ENCODE data around the gene DPF3.

Gene DPF3

DNA sequence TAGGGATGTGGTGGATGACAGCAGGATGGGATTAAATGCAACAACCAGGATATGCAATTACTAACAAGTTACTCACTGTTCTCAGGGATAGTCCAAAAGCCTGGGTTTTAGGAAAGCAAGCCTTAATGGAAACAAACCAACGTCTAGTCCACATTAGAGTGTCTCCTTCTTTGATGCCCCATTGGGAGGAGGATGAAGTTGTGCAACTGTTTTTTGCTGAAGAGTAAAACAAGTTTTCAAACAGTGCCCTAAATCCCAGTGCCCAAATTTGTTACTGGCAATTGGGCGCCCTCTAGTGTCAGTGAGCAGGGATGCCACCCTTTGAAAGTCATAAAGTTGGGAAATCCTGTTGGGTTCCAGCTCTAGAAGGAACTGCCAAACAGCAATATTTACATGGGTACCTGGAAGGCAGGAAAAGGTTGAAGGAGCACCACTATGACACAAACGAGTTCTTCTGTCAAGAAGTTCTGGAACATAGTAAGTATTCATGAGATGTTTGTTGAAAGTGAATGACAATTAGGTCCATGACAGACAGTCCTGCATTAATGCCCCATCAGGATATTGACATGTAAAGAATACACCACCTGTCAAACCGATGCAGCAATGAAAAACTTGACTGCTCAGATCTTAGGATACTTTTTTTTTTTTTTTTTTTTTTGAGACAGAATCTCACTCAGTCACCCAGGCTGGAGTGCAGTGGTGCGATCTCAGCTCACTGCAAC, 11.1 kb upstream of the DPF3 start:
- peak; percentile 54 for DNase-seq (ENCODE audit: low read depth)

DNA sequence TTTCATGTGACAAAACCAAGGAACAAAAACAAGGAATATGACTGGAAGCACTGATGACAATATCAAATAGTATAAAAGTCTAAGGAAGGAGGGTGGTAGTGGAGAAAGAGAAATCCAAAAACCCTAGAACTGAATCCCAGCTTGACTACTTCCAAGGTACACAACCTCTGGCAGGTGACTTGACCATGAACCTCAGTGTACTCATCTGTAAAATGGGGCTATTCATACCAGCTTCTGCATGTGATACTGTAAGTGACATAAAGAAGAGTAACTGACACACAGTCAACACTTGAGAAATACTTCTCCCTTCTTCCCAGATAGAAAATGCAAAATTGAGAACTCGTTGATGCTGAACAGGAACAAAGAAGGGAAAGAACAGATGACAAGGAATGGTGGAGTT, 10.3 kb upstream of the DPF3 start:
- DNase-seq (ENCODE audit: low read depth) = no peak

DNA sequence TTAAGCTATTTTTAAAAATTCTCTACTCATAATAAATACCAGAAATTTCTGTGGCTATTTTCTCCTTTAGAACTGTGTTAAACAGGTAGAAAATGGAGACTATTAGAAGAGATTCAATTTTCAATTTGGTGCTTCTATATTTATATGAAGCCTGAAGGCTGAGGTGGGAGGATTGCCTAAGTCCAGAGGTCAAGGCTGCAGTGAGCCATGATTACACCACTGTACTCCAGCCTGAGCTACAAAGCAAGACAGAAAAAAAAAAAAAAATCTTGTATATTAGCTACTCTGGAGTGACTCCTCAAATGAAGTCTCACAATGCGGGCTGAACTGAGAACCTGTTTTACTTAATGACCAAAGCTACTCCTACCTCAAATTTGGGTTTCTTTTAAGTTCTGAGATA, 9.8 kb upstream of the DPF3 start:
- DNase-seq (ENCODE audit: low read depth) = no peak

DNA sequence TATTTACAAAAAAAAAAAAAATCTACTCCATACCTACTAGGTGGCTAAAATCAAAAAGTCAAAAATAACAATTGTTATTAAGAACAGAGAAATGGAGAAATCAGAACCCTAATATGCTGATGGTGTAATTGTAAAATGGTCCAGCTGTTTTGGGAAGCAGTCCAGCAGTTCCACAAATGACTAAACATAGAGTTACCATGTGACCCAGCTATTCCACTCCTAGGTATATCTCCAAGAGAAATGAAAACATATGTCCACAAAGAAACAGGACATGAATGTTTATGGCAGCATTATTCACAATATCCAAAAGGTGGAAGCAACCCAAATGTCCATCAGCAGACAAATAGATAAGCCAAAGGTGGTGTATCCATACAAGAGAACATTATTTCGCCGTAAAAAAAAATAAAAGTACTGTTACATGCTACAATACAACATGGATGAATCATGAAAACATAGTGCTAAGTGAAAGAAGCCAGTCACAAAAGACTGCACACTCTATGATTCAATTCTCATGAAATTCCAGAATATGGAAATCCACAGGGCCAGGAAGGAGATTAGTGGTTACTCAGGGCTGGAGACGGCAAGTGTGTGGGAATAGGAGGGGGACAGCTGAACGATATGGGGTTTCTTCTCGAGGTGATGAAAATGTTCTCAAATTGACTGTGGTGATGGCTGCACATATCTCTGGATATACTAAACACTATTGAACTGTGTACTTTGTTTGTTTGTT, 9.1 kb upstream of the DPF3 start:
- DNase-seq (ENCODE audit: low read depth) = no peak

DNA sequence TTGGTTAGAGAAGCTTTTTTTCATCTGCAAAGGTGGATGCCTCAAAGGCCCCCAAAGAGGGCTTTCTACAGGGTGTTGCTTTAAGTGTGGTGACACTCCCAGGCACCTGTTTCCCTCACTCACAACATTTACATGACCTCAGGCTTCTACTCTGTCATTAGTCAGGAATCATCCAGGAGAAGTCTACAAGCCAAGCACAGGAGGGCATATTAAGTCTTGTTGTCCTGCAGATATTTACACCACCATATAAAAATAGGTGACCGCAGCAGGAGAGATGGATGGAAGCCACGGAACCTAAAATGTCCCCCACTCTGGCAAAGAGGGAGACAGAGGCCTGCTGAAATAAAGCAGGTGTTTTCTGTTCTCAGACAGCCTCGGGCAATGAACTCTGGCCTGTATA, 7.5 kb upstream of the DPF3 start:
- no peak for DNase-seq (ENCODE audit: low read depth)

DNA sequence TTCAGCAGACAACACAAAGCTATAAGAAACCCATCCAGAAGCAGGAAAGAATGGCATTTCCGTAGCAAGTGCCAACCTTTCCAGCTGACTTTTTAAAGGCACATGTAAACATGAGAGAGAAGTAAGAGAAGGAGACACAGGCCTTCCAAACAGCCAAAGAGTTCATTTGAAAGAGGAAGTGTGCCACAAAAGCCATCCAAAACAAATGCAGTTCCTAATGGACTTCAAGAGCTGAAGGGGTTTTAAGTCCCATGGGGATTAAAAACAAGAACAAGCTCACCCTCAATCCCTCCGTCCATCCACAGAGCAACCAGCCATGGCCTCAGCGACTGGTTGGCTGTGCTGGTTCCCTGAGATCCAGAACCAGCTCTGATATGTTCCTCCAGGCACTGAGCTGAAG, 4.5 kb upstream of the DPF3 start:
- no peak for DNase-seq (ENCODE audit: low read depth)

DNA sequence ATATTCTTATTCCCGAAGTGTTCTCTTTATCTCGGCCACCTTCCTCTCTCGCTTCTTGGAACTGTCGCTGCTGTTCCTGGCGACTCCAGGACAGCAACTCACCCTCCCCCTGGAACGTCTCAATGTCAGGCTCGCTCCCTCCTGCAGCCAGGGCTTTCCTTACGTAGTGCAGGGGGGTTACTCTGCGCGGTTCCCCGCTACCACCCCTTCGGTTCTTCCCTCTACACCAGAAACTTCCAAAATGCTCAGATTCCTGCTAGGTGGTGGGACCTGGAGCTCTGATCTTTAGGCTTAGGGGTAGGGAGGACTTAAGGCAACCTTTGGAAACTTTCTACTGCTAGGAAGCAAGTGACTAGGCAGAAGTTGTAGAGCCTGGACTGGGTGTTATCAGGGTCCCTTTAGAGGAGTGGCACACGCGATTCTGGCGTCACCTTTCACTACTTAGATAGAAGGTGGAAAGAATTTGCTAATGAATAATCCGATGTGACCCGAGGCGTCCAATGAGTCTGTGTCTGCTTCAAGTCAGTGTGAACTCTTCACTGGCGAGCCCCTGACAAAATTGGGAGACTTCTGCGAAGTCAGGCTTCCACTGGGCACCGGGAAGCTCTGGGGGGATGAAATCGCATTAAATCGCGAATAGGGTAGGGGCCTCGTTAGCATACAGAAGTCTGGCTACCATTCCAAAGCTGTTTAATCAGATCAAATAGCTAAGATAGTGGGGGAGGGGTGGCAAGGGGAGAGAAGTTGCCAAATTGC, 900 bp upstream of the DPF3 start:
- peak; percentile 2 for DNase-seq (ENCODE audit: low read depth)

DNA sequence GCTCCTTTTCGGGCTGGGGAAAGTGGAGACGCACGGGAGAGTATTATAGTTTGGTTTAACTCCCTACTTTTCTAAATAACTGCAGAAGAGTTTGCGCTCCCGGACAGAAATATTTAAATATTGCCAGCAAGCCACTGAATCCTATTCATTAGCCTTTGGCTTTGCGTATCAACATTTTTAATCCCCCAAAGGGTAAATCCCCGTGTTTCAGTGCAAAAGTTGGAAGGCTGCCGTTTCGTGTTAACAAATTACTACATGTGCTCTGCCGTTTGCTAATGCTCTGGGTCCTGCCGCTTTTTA, 372 bp upstream of the DPF3 start:
- DNase-seq (ENCODE audit: low read depth) = no peak

DNA sequence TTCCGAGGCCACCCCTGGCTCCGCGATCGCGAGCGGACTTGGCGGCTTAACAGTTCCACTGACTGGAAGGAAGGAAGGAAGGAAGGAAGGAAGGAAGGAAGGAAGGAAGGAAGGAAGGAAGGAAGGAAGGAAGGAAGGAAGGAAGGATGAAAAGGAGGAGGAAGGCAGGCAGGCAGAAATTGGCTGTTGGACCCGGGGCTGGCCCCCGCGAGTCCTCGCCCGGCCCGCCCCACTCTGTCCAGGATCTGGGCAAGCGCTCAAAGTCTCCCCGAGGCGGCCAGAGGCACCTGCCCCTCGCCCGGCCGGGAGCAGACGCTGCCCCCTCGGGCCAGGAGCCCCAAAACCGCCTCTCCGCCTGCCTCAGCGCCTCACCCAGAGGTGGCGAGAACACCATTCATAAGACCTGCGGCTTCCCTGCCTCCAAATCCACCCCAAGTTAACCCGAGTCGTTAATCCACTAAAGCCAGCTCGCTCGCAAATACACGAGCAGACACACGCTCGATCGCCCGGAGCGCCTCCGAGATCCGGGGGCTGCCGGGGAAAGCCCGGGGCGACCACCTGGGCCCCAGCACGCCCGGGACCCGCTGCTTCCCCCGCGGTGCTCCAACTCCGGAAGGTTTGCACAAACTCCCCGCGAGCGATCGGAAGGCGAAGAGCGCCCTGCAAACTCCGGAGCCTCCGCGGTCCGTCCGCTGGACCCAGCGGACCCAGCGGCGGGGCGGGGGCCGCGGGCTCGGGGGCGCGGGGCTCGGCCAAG, 844 bp downstream of the DPF3 start:
- peak; percentile 7 for DNase-seq (ENCODE audit: low read depth)

DNA sequence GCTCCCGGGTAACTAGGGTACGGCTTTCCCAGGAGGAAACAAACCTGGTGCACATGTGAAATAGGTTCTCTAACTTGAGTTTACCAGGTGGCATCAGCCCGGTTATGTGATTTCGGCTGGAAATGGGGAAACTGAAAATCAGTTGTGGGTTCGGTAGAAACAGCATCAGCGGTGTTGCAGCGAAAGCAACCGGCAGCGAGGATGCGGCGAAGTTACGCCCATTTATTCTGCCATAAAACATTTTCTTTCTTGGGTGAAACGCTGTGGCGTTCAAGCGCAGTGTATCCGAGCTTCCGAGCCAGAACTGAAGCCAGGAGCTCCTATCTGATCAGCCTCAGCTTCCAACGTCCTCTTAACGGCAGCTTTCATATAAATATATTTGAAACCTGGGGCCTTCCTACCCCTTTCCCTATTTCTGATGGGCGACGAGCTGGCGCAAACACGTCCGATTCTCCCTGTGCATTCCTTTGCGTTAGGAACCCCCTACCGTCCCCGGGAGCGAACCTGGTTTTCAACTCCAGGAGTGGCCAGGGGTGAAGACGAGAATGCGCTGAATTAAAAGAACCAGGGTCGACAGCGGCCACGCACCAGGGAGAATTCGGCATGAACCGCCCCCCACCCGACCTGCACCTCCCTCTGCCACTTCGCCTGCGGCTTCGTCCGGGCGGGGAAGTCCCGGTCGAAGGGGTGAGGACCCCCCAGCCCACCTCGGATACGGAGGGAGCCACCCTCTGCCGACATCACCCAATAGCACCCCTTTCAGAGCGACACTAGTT, 1.6 kb downstream of the DPF3 start:
- no peak for DNase-seq (ENCODE audit: low read depth)

DNA sequence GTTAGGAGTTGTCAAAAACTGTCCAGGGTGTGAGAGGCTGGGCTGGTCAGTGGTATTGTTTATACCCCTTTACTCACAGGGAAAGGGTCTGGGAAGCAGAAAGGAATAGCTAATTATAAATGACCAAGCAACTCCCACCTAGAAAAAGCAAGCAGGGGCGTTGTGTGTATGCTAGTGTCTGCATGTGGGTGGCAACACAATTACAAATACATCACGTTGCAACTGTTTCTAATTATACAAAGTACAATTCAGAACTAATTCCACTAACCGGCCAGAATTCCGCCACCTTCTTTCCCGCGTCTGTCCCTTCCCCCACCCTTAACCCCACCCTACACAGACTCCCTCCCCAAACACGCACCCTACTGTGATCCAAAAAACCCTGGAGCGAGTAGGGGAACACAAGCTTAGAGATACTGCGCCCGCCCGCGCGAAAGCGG, 2.2 kb downstream of the DPF3 start:
- no peak for DNase-seq (ENCODE audit: low read depth)

DNA sequence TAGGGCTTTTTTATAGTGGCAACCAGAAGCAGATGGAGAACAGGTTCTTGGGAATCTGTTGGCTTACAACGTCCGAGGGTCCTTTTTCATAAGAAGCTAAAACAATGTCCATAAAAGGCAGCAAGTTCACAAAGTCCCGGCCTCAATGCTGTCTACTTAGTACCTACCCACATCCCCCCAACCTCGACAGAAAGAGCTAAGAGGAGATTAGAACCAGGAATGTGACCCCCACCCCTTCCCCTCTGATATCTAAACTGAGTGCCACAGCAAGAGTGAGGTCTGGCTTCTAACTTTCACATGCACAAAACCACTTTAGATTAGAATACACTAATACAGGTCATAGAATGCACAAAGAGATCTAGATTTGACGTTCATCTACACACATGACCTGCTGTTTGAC, 4.5 kb downstream of the DPF3 start:
- no peak for DNase-seq (ENCODE audit: low read depth)

DNA sequence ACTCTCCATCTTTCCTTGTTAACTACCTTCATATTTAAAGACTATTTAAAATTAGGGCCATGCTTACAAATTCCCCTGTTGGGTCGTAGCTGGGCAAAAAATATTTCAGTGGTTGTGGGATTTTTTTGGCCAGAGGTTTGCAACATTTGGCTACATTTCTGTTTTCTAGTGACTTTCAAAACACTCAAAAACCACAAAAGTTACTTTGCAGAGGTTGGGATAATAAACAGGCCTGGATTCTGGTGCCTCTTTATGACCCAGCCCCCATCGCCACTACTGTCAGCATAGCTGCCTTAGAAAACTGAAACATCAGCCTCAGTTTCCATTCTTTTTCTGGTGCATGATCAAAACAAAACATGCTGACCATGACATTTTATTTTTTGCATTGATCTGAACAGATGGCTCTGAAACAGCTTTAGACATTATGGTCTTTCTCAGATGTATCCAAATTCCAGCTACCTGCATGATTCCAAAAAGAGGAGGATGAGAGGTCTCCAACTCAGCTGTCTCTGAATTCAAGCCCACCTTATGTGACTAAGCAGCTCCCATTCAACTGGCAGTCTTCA, 5.2 kb downstream of the DPF3 start:
- DNase-seq (ENCODE audit: low read depth) = no peak

DNA sequence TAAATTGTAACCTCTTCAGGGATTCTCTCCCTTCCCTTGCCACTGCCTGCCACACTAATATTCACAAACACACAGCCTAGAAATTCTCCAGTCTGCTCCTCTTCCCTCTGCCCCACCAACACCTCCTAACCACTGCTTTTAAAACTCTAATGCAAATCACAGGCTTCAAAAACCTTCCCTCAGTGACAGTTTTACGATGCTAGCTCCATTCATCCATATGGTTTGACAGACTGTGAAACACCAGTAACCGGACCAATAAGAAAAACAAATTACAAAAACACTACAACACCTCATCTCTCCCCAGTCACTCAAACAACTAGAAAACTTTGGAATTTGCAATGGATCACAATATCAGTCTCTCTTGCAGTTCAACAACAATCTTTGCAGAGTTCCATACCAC, 5.7 kb downstream of the DPF3 start:
- no peak for DNase-seq (ENCODE audit: low read depth)

DNA sequence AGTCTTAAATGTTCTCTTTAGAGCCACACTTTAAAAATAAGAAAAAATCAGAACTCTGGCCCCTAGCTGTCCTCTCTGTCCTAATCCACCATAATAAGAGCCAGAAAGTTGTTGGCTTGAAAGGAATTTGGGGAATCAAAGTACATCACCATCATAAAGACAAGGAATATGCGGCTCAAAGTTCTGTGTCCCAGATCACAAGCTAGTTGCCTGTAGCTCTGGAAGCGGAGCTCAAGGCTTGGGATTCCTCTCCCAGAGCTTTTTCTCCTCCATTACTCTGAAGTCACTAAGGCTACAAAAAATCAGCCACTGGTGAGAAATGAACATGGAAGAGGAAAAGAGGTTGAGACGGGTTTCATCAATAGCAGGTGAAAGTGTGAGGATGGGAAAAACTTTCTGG, 6.4 kb downstream of the DPF3 start:
- no peak for DNase-seq (ENCODE audit: low read depth)

DNA sequence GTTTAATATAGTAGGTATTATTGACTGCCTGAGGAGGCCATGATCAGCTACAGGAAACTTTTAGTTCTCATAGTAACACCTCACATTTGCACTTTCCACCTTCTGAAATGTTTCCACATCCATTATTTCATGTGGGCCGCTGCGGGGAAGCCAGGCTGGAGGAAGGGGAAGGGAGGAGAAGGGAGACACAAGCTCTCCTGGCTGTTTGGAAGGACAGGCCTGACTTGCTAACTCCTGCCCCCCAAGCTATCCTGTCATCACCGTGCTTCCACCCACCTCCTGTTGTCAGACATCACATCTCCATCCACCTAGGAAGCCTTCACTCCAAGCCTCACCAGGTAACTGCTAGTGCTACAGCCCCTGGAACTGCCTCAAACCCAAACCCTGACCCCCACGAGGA, 9.5 kb downstream of the DPF3 start:
- DNase-seq (ENCODE audit: low read depth) = no peak

DNA sequence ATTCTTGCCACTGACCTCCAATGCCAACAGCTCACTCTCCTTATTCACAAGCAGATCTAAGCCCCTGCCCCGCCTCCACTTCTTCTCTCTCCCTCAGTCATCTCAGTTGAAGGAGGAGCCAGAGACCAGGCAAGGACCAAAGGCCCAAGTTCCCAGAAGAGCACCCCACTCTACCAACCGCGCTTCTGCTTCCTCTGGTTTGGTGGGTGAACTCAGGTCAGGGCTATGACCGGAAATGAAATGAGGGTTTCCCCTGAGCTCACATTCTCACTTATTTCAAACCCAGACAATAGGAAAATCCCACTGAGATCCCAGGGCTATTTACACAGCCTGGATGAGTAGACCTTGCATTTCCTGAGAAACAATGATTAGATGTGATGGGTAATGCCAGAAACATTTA, 9.9 kb downstream of the DPF3 start:
- DNase-seq (ENCODE audit: low read depth) = no peak

DNA sequence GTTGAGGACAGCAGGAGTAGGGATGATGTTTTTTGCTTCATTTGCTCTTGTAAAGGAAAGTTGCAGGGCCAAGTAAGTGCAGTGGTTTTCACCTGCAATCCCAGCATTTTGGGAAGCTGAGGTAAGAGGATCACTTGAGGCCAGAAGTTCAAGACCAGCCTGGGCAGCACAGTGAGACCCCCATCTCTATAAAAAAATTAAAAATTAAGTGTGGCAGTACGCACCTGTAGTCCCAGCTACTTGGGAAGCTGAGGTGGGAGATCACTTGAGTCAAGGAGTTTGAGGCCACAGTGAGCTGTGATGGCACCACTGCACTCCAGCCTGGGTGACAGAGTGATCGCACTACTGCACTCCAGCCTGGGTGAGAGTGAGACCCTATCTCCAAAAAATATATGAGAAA, 10.8 kb downstream of the DPF3 start:
- DNase-seq (ENCODE audit: low read depth) = no peak

DNA sequence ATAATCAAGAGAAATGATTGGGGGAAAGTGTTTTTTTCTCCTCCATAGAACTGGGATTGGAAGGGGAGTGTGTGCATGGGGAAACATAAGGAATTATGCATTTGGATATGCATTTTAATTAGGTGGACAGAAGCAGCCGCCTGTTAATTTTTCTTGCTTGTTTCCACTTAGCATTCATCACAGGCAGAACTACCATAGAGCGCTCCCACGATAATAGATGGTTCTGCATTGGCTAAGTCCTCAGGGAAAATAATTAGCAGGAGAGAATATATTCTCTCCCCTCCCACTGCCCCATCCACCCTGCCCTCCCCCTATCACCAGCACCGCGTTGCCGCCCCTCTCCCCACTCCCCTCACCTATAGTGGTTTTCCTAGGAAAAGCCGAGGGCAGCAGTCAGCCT, 11.4 kb downstream of the DPF3 start:
- DNase-seq (ENCODE audit: low read depth) = no peak

DNA sequence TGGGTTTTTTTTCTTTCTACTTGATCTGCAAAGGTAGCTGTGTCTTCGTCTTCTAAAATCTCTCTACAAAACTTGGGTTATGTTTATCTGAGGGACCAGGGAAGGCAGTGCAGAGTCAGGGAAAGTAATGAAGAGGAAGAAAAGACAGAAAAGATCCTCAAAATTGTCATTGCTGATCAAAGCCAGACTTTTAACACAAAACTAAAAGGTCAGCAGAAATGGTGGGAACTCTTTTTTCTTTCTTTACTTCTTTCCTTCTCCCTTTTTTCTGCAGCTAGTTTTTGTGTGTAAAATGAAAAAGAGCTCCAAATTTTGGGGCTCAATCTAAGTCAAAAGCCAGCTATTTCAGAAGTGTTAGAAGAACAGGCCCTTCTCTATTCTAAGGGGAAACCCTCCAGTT, 11.9 kb downstream of the DPF3 start:
- no peak for DNase-seq (ENCODE audit: low read depth)

DNA sequence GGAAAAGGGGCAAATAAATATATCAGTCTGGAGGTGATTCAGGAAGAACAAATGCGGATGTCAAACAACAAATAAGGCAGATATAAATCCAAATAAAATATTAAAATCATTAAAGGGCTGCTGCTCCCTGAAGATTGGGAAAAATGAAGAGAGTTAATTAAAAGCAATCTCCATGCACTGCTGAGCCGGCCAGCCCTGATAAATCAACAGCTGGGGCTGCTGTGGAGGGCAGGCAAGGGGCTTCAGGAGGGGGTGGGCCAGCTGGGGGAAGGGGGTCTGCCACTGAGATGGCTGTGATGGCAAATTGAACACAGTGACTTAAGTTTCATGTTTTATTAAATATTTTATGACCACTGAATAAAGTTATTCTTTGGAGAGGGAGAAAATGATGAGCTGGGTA, 12.4 kb downstream of the DPF3 start:
- DNase-seq (ENCODE audit: low read depth) = no peak

DNA sequence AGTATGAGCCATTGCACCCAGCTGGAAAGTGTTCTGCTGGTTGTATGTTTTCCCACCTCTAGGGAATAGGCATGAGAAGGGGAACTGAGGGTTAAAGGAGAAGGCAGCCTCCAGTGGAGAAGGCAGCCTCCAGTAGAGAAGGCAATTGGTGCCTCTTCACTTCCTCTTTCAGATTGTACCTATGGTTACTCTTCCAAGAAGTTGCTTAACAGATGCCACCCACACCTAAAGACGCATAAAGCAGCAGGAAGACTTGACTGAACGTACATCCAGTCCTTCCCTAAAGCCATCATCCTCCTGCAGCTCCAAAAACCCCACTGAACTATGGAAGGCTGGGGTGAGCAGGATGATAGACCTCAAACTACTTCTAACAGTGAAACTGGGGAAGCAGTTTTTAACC, 13.1 kb downstream of the DPF3 start:
- DNase-seq (ENCODE audit: low read depth) = no peak
